Esophagus squamous epithelium (tissue), 4 donors: Measurements from ENCODE around the gene ASTN2.

Experiments used
- CTCF ChIP-seq, 6 experiments: fragments of 450-650 bp in 4 of 6; fragments of 200-600 bp in 2 of 6; sonication (generic) in 2 of 6; IDR thresholded peaks; one replicate each; pipeline ENCODE4 v1.5.1; 2016 to 2019; ENCODE audit warnings: antibody characterized with exemption in 6 of 6, mild to moderate bottlenecking in 4 of 6, moderate library complexity in 4 of 6
- POLR2A ChIP-seq, 4 donors: fragments of 450-650 bp; IDR thresholded peaks; one replicate each; pipeline ENCODE4 v1.6.1; 2017; ENCODE audit warnings: antibody characterized with exemption in 4 of 4, mild to moderate bottlenecking in 4 of 4, moderate library complexity in 3 of 4

- no peak for TF ChIP-seq CTCF (IDR thresholded peaks at IDR 0.05)
- TF ChIP-seq POLR2A (IDR thresholded peaks at IDR 0.05): no peak
These were observed 54.9 kb downstream of the ASTN2 start for GRCh38 chr9:117359910-117360309.
